ENCODE measurements around the gene CR2.
"Not testable (repeated sequence)": the region's sequence is repeated elsewhere in the genome, so short reads cannot be mapped to it uniquely, and the experiment has no call there.

The CR2 gene

DNA sequence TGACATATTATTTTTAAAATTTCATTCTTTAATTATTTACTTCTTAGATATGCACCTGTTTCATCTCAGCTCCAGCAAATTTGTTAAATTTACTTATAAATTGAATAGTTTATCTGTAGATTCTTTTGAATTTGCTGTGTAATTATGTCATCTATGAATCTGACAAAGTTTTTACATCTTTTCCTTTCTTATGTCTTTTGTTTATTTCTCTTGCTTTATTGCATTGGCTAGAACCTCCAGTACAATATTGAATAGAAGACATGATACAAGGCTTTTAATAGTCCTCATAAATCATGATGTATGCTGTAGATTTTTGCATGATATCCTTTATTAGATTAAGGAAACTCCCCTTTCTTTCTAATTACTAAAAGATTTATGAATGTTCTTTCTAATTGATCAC, 62.6 kb downstream of the CR2 start:
- DNase-seq: no peak

DNA sequence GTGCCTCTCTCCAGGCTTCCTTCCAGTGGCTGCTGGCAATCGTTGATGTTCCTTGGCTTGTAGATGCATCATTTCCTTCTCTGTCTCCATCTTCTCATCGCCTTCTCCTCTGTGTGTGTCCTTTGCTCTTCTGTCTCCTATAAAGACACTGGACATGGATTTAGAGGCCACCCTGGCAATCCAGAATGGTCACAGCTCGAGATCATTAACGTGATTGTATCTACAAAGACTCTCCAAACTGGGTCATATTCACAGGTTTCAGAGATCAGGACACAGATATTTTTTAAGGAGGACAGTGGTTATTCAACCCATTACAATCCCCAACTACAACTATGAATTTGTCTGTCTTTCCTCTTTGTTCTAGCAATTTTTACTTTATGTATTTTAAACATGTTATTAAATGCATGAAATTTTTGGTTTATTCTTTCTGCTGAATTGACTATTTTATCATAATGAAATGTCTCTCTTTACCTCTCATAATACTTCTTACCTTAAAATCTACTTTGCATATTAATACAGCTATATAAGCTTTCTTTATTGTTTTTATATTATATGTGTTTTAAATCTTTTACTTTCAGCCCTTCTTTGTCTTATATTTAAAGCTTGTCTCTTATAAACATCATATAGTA, 64.6 kb downstream of the CR2 start:
- DNase-seq: no peak

DNA sequence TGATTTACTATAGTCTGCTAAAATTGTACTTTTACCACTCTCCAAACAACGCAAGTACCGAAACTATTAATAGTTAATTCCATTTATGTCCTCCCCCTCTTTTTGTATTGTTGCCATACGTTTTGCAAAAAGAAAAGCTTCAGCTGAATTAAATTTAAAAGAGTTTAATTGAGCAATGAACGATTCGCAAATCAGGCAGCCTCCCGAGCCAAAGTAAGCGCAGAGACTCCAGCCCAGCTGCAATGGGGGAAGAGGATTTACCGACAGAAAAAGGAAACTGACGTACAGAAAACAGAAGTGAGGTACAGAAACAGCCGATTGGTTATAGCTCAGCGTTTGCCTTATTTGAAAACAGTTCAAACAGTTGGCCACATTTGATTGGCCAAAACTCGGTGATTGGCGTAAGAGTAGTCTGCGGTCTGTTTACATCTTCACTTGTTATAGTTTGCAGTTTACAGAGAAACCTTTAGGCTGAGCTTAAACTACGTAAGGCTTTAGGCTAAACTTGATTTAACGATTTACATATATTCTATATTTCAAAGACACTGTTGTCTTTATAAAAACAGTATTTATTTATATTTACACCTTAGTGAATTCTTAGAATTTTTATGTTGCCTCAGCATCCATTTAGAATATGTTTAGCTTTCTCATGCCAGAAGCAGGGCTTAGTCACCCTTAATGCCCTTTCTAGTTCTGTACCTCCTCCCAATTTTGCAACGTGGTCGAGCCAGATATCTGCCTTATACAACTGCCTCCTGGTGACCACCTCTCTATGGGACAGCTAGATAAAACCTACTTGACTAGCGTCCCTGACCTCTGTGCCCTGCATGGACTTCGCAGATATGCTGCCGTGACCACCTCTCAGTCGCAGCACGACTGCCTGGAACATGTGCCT, 65.6 kb downstream of the CR2 start:
- no peak for DNase-seq

DNA sequence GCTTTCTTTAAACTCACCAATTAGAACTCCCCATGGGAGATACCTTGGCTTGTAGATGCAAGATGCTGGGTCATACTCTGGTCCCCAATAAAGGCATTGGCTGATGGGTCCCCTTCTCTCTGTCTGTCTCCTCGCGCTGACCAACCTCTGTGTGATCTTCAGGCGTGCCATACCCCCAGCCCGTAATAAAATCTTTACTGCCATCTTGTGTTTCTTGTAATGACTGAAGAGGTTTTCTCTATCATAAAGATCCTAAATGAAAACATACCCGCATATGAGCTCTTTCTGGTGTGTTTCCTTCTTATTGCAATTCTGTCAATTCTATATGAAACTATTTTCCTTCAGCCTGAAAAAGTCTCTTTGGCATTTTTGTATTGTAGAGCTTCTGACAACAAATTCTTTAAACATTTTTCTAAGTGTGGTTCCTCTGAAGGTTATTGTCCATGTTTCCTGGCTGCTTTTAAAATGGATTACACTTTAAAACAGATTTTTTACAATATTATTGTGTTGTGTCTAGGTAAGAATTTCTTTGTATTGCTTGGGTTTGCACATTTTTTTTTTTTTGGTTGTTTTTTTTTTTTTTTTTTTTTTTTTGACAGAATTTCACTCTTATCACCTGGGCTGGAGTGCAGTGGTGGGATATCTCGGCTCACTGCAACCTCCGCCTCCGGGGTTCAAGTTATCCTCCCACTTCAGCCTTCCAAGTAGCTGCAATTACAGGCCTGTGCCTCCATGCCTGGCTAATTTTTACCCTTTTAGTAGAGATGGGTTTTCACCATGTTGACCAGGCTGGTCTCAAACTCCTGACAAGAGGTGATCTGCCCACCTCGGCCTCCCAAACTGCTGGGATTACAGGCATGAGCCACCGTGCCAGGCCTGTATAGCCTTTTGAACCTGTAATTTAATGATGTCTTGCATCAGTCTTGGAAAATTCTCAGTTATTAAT, 66.5 kb downstream of the CR2 start:
- not testable (repeated sequence) for DNase-seq

DNA sequence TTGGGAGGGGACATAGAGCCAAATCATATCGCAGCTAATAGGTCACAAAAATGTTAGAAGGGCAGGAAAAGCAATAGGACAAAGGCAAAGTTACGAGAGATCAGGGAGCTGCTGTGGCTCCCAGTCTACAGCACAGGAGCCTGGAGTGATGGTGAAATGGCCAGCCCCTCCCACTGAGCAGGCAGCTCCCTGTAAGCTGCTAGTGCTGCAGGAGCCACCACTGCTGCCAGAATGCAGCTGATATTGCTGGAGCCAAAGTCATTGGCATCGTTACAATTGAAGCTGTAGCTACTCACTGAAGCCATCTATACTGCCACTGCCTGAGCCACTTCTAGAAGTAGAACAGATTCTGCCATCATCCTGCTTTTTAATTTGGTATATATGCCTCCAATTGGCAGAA, 71.1 kb downstream of the CR2 start:
- DNase-seq: not testable (repeated sequence)

DNA sequence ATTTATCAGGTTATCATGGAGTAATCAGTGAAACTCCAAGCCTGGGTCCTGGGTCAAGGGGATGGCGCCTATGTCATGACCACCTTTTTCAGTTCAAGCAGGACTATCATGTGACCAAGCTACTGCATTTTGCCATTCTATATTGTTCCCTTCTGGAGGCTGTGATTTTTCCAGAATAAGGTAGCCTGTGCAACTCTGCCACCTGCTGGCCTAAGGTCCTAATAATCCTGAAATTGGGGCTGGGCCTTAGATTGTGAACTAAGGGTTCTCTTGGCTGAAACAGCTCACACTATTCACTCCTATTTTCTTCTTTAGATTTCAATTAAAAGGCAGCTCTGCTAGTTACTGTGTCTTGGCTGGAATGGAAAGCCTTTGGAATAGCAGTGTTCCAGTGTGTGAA, 74.3 kb downstream of the CR2 start:
- DNase-seq: not testable (repeated sequence)

DNA sequence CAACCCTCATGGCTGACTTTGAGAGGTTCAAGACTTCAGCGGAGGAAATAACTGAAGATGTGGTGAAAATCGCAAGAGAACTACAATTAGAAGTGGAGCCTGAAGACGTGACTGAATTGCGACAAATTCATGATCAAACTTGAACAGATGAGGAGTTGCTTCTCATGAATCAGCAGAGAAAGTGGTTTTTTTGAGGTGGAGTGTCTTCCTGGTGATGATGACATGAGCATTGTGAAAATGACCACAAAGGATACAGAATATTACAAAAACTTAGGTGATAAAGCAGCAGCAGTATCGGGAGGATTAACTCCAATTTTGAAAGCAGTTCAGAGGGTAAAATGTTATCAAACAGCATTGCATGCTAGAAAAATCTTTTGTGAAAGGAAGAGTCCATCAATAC, 82.1 kb downstream of the CR2 start:
- DNase-seq: not testable (repeated sequence)

Data from NCI-H1930 (cell line).